ENCODE results near the gene GOSR2.

GOSR2 gene

GRCh38 chr17:46888727-46889126 is 34.2 kb upstream of the GOSR2 start:
- H3K27ac Mint-ChIP-seq = no peak overlapping the region
- H3K4me1 Mint-ChIP-seq = peaks cover 25% of the 10 kb centered on the region
- H3K27me3 Mint-ChIP-seq (ENCODE audit: low read depth) = peaks cover 33% of the 10 kb centered on the region
- H3K4me3 Mint-ChIP-seq = no peak overlapping the region
- no peaks in the 10 kb centered on the region for H3K36me3 Mint-ChIP-seq (ENCODE audit: low read depth)
- no peak for TF ChIP-seq CTCF (IDR thresholded peaks at IDR 0.05; ENCODE audit: unreplicated experiment in 3 of 3)
- H3K9me3 Mint-ChIP-seq = no peaks in the 10 kb centered on the region

- Mint-ChIP-seq H3K4me3 (no peak overlapping the region), H3K9me3 (no peaks in the 10 kb centered on the region), H3K27me3 (ENCODE audit: low read depth) (peaks cover 32% of the 10 kb centered on the region), H3K36me3 (ENCODE audit: low read depth) (no peaks in the 10 kb centered on the region), H3K27ac (no peak overlapping the region), H3K4me1 (peaks cover 17% of the 10 kb centered on the region)
- no peak for TF ChIP-seq CTCF (IDR thresholded peaks at IDR 0.05; ENCODE audit: unreplicated experiment in 3 of 3)
These were observed 33.4 kb upstream of the GOSR2 start for GRCh38 chr17:46889519-46889918.

- H3K36me3 Mint-ChIP-seq (ENCODE audit: low read depth) = no peaks in the 10 kb centered on the region
- no peak for TF ChIP-seq CTCF (IDR thresholded peaks at IDR 0.05; ENCODE audit: unreplicated experiment in 3 of 3)
- H3K27me3 Mint-ChIP-seq (ENCODE audit: low read depth) = peaks cover 30% of the 10 kb centered on the region
- no peak overlapping the region for H3K27ac Mint-ChIP-seq
- H3K9me3 Mint-ChIP-seq = no peaks in the 10 kb centered on the region
- H3K4me3 Mint-ChIP-seq = no peak overlapping the region
- peaks cover 13% of the 10 kb centered on the region for H3K4me1 Mint-ChIP-seq
These were observed 32.9 kb upstream of the GOSR2 start for GRCh38 chr17:46889992-46890564.

- Mint-ChIP-seq H3K4me3 (no peak overlapping the region), H3K36me3 (ENCODE audit: low read depth) (no peaks in the 10 kb centered on the region), H3K27ac (no peak overlapping the region), H3K9me3 (no peaks in the 10 kb centered on the region), H3K27me3 (ENCODE audit: low read depth) (peaks cover 30% of the 10 kb centered on the region), H3K4me1 (peaks cover 11% of the 10 kb centered on the region)
- no peak for TF ChIP-seq CTCF (IDR thresholded peaks at IDR 0.05; ENCODE audit: unreplicated experiment in 3 of 3)
These were observed 32.3 kb upstream of the GOSR2 start for GRCh38 chr17:46890638-46891037.

GRCh38 chr17:46892192-46892703 is 30.7 kb upstream of the GOSR2 start:
- TF ChIP-seq CTCF (IDR thresholded peaks at IDR 0.05; ENCODE audit: unreplicated experiment in 3 of 3) = no peak
- Mint-ChIP-seq H3K9me3 (peaks cover 3% of the 10 kb centered on the region), H3K4me3 (no peak overlapping the region), H3K36me3 (ENCODE audit: low read depth) (no peaks in the 10 kb centered on the region), H3K27ac (no peak overlapping the region), H3K4me1 (peaks cover 5% of the 10 kb centered on the region), H3K27me3 (ENCODE audit: low read depth) (peaks cover 22% of the 10 kb centered on the region)

- Mint-ChIP-seq H3K27ac (peak overlapping the region in 2 of 3 experiments; percentile 28 to 51), H3K9me3 (peaks cover 9% of the 10 kb centered on the region), H3K4me3 (no peak overlapping the region), H3K36me3 (ENCODE audit: low read depth) (no peaks in the 10 kb centered on the region), H3K27me3 (ENCODE audit: low read depth) (peaks cover 16% of the 10 kb centered on the region), H3K4me1 (no peaks in the 10 kb centered on the region)
- no peak for TF ChIP-seq CTCF (IDR thresholded peaks at IDR 0.05; ENCODE audit: unreplicated experiment in 3 of 3)
These were observed 28.9 kb upstream of the GOSR2 start for GRCh38 chr17:46894024-46894423.
